ENCODE results near the gene AFAP1L1.

- TF ChIP-seq CTCF (IDR thresholded peaks at IDR 0.05; ENCODE audit: low read depth, low read length, missing input control) (no peak), TAF1 (conservative IDR thresholded peaks at IDR 0.05) (no peak), YY1 (IDR thresholded peaks at IDR 0.05) (no peak), MAX (IDR thresholded peaks at IDR 0.05) (no peak), REST (IDR thresholded peaks at IDR 0.05) (no peak), RAD21 (IDR thresholded peaks at IDR 0.05) (no peak), GABPA (IDR thresholded peaks at IDR 0.05 in 1 of 2, conservative IDR thresholded peaks at IDR 0.05 in 1 of 2) (no peak)
Measured at GRCh38 chr5:149364719-149365118, 93.1 kb downstream of the AFAP1L1 start.

All from liver (tissue), 3 donors.